Daoy (cell line): ENCODE measurements around the gene VAPB. TPM values are rescaled to one million over a fixed set of nuclear protein-coding genes. Genes with fewer than 3 reads are reported as not detected.
"Not testable (repeated sequence)": the region's sequence is repeated elsewhere in the genome, so short reads cannot be mapped to it uniquely, and the experiment has no call there.

Experiments
- DNase-seq: peaks from one replicate; pipeline ENCODE4 v3.0.0-alpha.2; 2015; ENCODE audit warnings: low read depth
- total RNA-seq: library from RNA; depleted of rRNA; stranded (reverse); fragments of >200 nt; shearing (Covaris generic); gene quantifications from 2 replicates; pipeline ENCODE4 v1.2.3, GENCODE V29; 2014

The VAPB gene
- total RNA-seq, 1 experiment from 2014 or later: 6.7 TPM

DNA sequence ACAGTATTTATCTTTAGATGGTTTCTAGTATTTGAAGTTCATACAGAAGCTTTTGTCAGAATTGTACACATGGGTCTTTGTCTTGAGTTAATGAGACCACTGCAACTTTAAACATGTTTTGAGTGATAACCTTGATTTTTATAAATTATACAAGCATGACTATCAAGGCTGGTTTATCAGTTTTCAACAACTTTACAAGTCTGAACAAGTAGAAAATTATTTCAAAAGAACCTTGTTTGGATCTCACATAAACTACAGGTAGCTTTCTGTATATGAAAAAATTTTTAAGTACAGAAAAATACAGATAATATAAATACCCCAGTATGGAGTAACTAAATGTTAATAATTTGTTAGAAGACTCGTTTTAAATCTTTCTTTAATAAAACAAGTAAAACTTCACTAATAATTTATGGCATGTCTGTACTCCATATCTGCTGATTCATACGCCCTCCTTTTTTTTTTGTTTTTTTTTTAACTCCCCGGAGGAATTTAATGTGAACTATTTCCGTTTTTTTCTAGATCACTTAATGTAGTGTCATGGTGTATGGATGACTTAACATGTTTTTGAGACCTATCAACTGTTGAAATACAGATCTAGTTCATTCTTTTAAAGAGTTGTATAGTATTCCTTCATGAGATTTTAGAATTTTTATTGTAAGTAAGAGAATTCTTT is 18.3 kb downstream of the VAPB start:
- peak; percentile 13 for DNase-seq

DNA sequence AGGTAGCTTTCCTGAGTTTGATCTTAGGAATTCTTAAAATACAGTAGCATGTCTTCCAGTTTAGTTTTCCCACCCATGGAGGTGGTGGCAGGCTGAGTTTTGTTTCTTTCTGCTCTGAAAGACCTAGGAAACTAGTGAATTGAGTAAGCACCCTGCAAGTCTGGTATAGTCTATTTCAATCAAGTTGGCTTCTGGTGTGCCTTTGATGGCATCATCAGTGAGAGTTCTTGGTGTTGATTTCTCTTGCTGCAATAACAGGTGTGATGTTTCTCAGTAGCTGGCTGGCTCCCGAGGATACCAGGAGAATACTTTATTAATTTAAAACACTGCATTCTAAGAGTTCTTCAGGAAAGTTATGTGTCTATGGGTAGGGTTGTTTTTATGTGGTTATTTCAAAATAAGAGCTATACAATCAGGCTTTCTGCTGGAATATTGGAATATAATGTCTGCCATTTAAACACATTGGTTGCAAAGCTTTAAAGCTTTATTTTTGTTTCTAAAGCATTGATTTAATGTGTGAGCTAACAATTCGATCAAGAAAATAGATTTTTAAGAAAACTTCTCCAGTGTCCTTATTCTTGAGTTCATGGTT is 19.0 kb downstream of the VAPB start:
- DNase-seq: no peak

- DNase-seq: no peak
Observed at GRCh38 chr20:58408603-58409246, 19.7 kb downstream of the VAPB start.

DNA sequence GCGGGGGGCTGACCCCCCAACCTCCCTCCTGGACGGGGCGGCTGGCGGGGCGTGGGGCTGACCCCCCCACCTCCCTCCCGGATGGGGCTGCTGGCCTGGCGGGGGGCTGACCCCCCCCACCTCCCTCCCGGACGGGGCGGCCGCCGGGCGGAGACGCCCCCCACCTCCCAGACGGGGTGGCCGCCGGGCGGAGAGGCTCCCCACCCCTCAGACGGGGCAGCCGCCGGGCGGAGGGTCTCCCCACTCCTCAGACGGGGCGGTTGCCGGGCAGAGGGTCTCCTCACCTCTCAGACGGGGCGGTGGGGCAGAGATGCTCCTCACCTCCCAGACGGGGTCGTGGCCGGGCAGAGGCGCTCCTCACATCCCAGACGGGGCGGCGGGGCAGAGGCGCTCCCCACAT is 25.2 kb downstream of the VAPB start:
- DNase-seq: not testable (repeated sequence)

GRCh38 chr20:58414786-58415185 is 25.8 kb downstream of the VAPB start:
- DNase-seq: not testable (repeated sequence)

DNA sequence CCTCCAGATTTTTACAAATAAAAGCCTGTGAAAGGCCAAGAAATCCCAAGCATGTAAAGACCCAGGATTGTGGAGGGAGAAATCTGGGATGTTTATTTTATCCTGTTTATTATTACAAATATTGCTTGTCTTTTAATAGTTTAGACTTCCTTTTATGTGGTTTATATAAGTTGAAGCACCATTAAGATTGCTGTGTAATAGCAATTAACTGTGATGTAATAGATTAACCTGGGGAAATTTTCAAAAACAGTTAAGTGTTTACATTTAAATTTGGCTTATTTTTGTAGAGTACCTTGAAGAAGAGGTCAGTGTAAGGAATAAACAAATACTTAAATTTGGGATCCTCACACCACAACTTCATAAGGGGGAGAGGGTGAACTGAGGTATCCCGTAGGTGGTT is 27.0 kb downstream of the VAPB start:
- DNase-seq: no peak

GRCh38 chr20:58416835-58417234 is 27.8 kb downstream of the VAPB start:
- no peak for DNase-seq

GRCh38 chr20:58417438-58417837 is 28.4 kb downstream of the VAPB start:
- DNase-seq: no peak

- DNase-seq: no peak
Observed at GRCh38 chr20:58418949-58419748, 30.1 kb downstream of the VAPB start.

- peak; percentile 20 for DNase-seq
Observed at GRCh38 chr20:58420798-58421496, 31.9 kb downstream of the VAPB start.

- DNase-seq: no peak
Observed at GRCh38 chr20:58421497-58421850, 32.4 kb downstream of the VAPB start.

DNA sequence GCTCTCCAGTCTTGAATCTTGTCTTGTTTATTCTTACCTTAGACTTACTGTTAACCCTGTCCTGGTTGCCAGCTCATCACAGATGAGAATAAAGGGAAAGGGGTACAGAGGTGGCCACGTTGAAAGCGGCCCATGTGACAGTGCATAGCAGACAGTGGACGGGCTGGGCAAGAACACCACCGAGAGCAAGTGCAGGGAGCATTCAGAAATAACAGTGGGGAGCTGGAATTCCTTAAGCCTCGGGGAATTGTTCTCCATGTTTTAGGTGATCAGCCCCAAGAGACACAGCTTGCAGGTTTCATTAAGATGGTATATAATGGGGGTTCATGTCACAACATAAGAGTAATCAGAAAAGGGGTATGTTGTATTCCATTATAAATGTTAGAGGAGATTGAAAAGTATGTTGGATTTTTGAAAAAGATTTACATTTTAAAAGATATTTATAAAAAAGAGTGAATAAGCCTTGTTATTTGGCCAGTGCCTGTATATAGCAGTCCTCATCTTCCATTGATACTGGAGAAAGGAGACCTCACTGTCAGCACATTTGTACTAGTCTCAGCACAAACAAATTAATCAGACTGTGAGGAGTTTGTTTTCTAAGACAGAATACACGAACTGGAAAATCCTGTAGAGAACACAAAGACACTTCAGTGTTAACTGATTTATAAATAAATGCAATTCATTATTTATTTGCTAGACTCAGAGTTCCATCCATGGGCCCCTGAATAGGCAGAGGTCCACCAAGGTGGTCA is 35.4 kb downstream of the VAPB start:
- no peak for DNase-seq

DNA sequence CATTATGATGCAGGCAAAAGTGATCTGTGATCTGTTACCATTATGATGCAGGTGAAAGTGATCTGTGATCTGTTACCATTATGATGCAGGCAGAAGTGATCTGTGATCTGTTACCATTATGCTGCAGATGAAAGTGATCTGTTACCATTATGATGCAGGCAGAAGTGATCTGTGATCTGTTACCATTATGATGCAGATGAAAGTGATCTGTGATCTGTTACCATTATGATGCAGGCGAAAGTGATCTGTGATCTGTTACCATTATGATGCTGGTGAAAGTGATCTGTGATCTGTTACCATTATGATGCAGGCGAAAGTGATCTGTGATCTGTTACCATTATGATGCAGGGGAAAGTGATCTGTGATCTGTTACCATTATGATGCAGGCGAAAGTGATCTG is 38.5 kb downstream of the VAPB start:
- DNase-seq: not testable (repeated sequence)

DNA sequence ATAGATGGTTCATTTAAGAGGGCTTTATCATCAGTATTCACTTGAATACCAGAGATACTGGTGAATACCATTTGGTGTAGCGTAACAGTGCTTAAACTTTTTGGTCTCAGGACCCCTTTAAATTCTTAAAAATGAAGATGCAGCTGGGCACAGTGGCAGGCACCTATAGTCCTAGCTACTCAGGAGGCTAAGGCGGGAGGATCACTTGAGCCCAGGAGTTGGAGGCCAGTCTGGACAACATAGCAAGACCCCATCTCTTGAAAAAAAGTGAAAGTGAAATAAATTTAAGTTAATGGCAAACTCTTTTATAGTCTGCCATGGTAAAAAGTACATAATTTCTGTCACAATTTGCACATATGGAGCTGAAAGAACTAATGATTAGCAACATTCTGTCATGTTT is 39.3 kb downstream of the VAPB start:
- DNase-seq: no peak

DNA sequence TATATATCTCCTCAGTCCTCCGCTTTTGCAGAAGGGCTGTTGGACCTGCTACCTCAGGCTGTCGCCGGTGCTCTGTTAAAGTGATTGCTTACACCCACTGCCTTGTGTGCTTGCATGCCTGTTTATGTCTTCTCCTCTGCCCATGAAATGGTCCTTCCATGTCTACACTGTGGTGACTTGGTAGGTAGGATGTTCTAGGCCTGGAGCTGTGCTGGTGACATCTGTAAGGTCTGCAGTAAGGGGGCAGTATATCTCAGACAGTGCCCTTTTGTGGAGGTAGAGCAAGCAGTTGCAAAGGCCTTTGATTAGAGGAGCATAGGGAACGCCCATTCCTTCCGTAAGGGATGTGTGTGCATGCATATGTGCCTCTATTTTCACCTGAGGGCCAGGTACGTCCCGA is 40.3 kb downstream of the VAPB start:
- no peak for DNase-seq

GRCh38 chr20:58431134-58431533 is 42.1 kb downstream of the VAPB start:
- DNase-seq: no peak

DNA sequence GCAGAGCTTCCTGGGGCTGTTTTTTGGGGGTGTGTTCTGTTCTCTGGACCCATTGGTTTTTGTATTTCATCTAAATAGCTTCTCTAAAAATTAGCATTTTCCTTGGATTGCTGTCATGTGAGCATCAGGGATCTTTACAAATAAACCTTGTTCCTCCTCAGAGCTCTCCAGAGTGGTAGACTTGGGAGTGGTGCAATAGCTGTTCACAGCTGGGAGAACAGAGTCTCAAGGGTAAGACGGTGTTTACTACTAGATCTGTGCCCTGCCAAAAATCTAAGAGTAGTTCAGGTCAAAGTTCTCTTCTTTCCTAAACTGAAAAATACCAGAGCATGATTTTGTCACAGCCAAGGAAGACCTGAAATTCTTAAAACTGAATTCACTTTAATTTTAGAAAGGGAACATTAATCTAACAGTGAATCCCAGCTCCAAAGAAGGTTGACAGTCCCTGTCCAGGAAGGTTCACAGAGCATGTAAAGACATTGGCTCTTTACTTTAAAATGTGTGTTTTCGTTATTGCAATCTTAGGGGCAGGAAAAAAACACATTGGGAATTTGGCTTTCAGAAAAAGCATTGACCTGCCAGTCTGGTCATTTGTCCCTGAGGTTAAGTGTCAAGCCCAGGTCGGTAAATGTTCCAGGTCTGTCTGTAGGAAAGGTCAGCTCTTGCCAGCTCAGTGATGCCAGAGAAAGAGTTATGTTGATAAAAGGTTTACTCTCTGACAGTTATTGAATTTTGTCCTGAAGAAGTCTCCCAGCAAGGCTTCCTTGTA is 43.3 kb downstream of the VAPB start:
- no peak for DNase-seq

GRCh38 chr20:58433029-58433647 is 44.1 kb downstream of the VAPB start:
- no peak for DNase-seq

GRCh38 chr20:58433759-58434158 is 44.7 kb downstream of the VAPB start:
- peak; percentile 69 for DNase-seq

GRCh38 chr20:58434326-58434725 is 45.3 kb downstream of the VAPB start:
- no peak for DNase-seq
